ENCODE measurements around the gene ARMH1.

Gene ARMH1

DNA sequence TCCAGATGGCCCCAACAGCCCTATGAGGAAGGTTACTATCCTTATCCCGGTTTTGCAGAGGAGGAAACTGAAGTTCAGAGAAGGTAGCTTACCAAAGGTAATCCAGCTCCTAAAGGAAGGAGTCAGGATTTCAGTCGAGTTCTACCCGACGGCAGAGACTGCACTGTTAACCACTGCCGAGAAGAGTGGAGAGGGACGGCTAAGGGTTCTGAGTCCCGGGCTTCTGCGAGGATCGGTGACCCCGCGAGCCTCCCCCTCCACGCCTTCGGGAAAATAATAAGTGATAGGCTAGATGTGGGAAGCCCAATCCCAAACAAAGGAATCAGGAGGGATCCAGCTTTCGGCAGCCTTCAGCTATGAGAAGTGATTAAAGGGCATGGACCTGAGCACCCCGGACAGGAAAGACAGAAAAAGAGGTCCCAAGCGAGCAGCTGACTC is 820 bp upstream of the ARMH1 start:
- no peaks in the 10 kb centered on the region for H3K9me3 ChIP-seq
- peak overlapping the region; percentile 93 for H3K27ac ChIP-seq
- peaks cover 0 to 25% (median 19%) of the 10 kb centered on the region in 4 donors for H3K4me1 ChIP-seq

DNA sequence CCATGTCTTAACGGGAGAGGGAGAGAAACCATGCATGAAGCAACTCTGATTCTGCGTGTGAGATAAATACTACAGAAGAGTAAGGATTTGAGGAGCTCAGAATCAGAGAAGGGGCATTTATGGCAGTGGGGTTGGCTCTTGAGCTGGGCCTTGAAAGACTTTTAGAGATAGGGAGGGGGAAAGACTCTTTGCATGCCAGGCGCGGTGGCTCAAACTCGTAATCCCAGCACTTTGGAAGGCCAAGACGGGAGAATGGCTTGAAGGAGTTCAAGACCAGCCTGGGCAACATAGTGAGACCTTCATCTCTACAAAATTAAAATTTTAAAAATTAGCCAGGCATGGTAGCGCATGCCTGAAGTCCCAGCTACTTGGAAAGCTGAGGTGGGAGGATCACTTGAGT is 672 bp downstream of the ARMH1 start:
- no peaks in the 10 kb centered on the region for H3K36me3 ChIP-seq
- DNase-seq = no peak
- H3K27ac ChIP-seq = peak overlapping the region; percentile 93
- intact Hi-C loops (cut with DNase I; ENCODE audit: low total_unique reads) = no loop called here
- peaks cover 0 to 25% (median 19%) of the 10 kb centered on the region in 4 donors for H3K4me1 ChIP-seq
- peak overlapping the region; percentile 64 to 74 for H3K4me3 ChIP-seq
- TF ChIP-seq, protein P1, sequence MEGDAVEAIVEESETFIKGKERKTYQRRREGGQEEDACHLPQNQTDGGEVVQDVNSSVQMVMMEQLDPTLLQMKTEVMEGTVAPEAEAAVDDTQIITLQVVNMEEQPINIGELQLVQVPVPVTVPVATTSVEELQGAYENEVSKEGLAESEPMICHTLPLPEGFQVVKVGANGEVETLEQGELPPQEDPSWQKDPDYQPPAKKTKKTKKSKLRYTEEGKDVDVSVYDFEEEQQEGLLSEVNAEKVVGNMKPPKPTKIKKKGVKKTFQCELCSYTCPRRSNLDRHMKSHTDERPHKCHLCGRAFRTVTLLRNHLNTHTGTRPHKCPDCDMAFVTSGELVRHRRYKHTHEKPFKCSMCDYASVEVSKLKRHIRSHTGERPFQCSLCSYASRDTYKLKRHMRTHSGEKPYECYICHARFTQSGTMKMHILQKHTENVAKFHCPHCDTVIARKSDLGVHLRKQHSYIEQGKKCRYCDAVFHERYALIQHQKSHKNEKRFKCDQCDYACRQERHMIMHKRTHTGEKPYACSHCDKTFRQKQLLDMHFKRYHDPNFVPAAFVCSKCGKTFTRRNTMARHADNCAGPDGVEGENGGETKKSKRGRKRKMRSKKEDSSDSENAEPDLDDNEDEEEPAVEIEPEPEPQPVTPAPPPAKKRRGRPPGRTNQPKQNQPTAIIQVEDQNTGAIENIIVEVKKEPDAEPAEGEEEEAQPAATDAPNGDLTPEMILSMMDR (IDR thresholded peaks at IDR 0.05) = no peak
- H3K27me3 ChIP-seq = peaks cover 0 to 2% of the 10 kb centered on the region in 2 donors
- no peaks in the 10 kb centered on the region for H3K9me3 ChIP-seq

More for the DNA sequence above, 820 bp upstream of the ARMH1 start:
- TF ChIP-seq, protein P1 (IDR thresholded peaks at IDR 0.05) = no peak
- DNase-seq = no peak
- intact Hi-C loops (cut with DNase I; ENCODE audit: low total_unique reads) = loop anchor here (2.0 kb wide), 1 partner anchor 41 kb away; no protein-coding TSS in a partner anchor
- Histone ChIP-seq H3K27me3 (peaks cover 0 to 2% of the 10 kb centered on the region in 2 donors), H3K36me3 (no peaks in the 10 kb centered on the region), H3K4me3 (peak overlapping the region; percentile 64 to 74)

DNA sequence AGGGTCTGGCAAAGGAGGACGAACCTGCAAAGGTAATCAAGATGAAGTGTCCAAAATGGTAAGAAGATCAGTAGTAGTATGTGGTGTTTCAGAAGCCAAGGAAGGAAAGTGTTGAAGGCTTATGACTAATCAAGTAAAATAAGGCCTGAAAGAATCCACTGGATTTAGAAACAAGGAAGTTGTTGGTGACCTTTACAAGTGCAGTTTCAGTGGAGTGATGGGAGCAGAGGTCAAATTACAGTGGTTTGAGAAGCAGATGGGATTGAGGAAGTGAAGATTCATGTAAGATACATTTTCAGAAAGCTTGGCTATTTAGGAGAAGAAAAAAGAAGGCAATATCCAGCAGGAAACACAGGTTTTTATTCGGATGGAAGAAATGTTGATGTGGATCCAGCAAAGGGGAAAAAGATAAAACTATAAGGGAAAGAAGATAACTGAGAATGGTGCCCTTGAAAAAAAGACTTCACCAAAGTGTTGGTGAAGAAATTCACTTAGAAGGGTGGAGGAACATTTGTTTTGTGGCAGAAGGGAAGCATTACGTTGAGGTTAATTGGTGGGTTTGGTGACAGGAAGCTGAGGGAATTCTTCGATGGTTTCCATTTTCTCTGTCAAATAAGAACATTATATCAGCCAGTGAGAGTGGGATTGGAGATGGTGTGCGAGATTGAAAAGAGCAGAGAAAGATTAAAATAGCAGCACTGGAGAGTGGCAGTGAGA is 2.1 kb downstream of the ARMH1 start:
- Histone ChIP-seq H3K27me3 (peaks cover 0 to 2% of the 10 kb centered on the region in 2 donors), H3K27ac (no peak overlapping the region), H3K4me1 (peaks cover 0 to 25% (median 19%) of the 10 kb centered on the region in 4 donors), H3K4me3 (no peak overlapping the region), H3K36me3 (no peaks in the 10 kb centered on the region), H3K9me3 (no peaks in the 10 kb centered on the region)
- TF ChIP-seq, protein P1 (IDR thresholded peaks at IDR 0.05) = no peak
- intact Hi-C loops (cut with DNase I; ENCODE audit: low total_unique reads) = no loop called here
- DNase-seq = no peak

DNA sequence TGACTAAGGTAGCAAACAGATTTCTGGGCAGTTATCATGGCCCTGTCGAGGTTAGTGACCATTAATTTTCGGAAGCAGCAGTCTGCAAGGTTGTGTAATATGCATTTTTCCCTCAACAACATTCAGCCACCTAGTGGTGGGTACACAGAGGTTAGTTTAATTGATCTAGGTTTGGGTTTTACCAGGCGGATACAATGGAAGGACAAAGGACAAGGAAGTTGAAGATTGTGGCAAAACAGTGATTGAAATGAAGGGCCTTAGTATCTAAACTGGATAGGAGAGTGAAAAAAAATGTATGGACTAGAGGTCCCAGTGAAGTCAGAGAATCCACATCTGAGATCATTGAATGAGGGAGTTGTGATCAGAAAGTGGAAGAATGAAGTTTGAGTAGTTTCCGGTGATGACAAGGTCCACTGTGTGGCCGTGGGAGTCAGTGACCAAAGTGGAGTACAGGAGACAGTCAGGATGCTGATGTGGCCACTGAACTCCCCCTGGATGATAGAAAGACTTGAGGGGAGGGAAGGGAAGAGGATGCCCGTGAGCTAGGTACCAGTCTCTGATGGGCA is 2.8 kb downstream of the ARMH1 start:
- Histone ChIP-seq H3K4me3 (no peak overlapping the region), H3K36me3 (no peaks in the 10 kb centered on the region), H3K4me1 (peaks cover 0 to 21% (median 18%) of the 10 kb centered on the region in 4 donors), H3K27ac (no peak overlapping the region), H3K27me3 (peaks cover 0 to 2% of the 10 kb centered on the region in 2 donors), H3K9me3 (no peaks in the 10 kb centered on the region)
- intact Hi-C loops (cut with DNase I; ENCODE audit: low total_unique reads) = no loop called here
- TF ChIP-seq, protein P1 (IDR thresholded peaks at IDR 0.05) = peak; percentile 15
- no peak for DNase-seq

DNA sequence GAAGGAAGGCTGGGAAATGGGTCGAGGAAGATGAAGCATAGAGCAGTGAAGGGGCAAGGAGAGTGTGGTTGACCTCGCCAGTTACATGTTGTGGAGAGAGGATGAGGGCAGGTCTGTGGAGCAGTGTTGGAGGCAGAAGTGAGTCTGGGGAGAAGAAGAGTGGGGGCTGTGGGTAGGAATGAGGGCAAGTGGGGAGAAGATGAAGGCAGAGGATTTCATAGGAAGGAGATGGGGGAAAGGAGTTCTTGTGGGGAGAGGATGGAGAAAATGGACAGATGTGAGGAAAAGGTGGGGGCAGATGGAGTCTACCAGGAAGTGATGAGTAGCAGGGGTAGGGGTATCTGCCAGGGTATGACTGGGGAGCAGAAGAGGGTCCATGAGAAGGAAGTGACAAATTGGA is 3.6 kb downstream of the ARMH1 start:
- H3K27me3 ChIP-seq = peaks cover 0 to 2% of the 10 kb centered on the region in 2 donors
- TF ChIP-seq, protein P1 (IDR thresholded peaks at IDR 0.05) = no peak
- intact Hi-C loops (cut with DNase I; ENCODE audit: low total_unique reads) = no loop called here
- H3K27ac ChIP-seq = no peak overlapping the region
- no peaks in the 10 kb centered on the region for H3K9me3 ChIP-seq
- H3K36me3 ChIP-seq = no peaks in the 10 kb centered on the region
- DNase-seq = no peak
- peaks cover 0 to 13% (median 9%) of the 10 kb centered on the region in 4 donors for H3K4me1 ChIP-seq
- no peak overlapping the region for H3K4me3 ChIP-seq
